ENCODE results near the gene SVIL. TPM values are rescaled to one million over a fixed set of nuclear protein-coding genes. Genes with fewer than 3 reads are reported as not detected.

SVIL gene
- total and polyA plus RNA-seq, 2 donors (not counting 1 experiment from before 2014, with no cell fraction given): 0.74 to 0.88 TPM

- ChIA-PET CTCF (no interaction called here), POLR2A (no interaction called here)
- TF ChIP-seq CTCF (IDR thresholded peaks at IDR 0.05): no peak
- TF ChIP-seq EZH2 (IDR thresholded peaks at IDR 0.05; ENCODE audit: borderline replicate concordance, insufficient read depth, low read depth, low read length, poor library complexity, severe bottlenecking): no peak
- H3K27ac Mint-ChIP-seq: no peak overlapping the region
- ATAC-seq (ENCODE audit: low read depth) (no peak), DNase-seq (no peak)
- H3K27me3 Mint-ChIP-seq: no peaks in the 10 kb centered on the region
- Histone ChIP-seq H3K4me3 (ENCODE audit: control extremely low read depth in 1 of 5, extremely low read depth in 1 of 5, insufficient read depth in 1 of 5, low read depth in 2 of 5, low read length in 4 of 5) (no peak overlapping the region), H3K27me3 (replicated peaks in 1 of 4; ENCODE audit: control extremely low read depth in 1 of 4, control insufficient read depth in 3 of 4, insufficient read depth in 4 of 4, low read length in 3 of 4) (no peaks in the 10 kb centered on the region), H3K4me2 (replicated peaks; ENCODE audit: low read depth, low read length, poor library complexity, severe bottlenecking) (no peak overlapping the region), H3K36me3 (replicated peaks in 1 of 2; ENCODE audit: control extremely low read depth in 1 of 2, control insufficient read depth in 1 of 2, extremely low read depth in 1 of 2, insufficient read depth in 2 of 2, low read length in 1 of 2) (peaks cover 0 to 1% of the 10 kb centered on the region in 2 experiments), H2AFZ (ENCODE audit: insufficient read depth, low read depth, low read length, poor library complexity, severe bottlenecking) (no peak overlapping the region), H3K27ac (ENCODE audit: low read length in 2 of 2) (no peak overlapping the region), H4K20me1 (ENCODE audit: control insufficient read depth, insufficient read depth, low read length, poor library complexity, severe bottlenecking) (no peaks in the 10 kb centered on the region), H3K4me1 (ENCODE audit: control insufficient read depth in 2 of 2, insufficient read depth in 2 of 2, low read length in 2 of 2) (peaks cover 9 to 23% of the 10 kb centered on the region in 2 donors), H3K9me3 (ENCODE audit: control extremely low read depth in 1 of 3, control insufficient read depth in 2 of 3, insufficient read depth in 1 of 3, low read length in 2 of 3) (no peaks in the 10 kb centered on the region), H3K9ac (ENCODE audit: low read length) (no peak overlapping the region), H3K79me2 (ENCODE audit: control insufficient read depth, insufficient read depth, low read length) (no peaks in the 10 kb centered on the region)
- peaks cover 16% of the 10 kb centered on the region for H3K4me1 Mint-ChIP-seq
- H3K9me3 Mint-ChIP-seq (ENCODE audit: insufficient read depth): no peaks in the 10 kb centered on the region
- WGBS (ENCODE audit: insufficient coverage): 65% methylated on average over 7 of the region's 8 CpGs
- intact Hi-C loops (cut with micrococcal nuclease): no loop called here
- no peak overlapping the region for H3K4me3 Mint-ChIP-seq
Measured at GRCh38 chr10:29646238-29646902, 11.6 kb upstream of the SVIL start.

GRCh38 chr10:29643771-29644501, 9.2 kb upstream of the SVIL start:
- ChIA-PET CTCF (no interaction called here), POLR2A (no interaction called here)
- no peak overlapping the region for H3K27ac ChIP-seq (ENCODE audit: low read length in 2 of 2)
- no peaks in the 10 kb centered on the region for H3K79me2 ChIP-seq (ENCODE audit: control insufficient read depth, insufficient read depth, low read length)
- H3K4me3 ChIP-seq (ENCODE audit: control extremely low read depth in 1 of 5, extremely low read depth in 1 of 5, insufficient read depth in 1 of 5, low read depth in 2 of 5, low read length in 4 of 5): no peak overlapping the region
- H3K4me1 ChIP-seq (ENCODE audit: control insufficient read depth in 2 of 2, insufficient read depth in 2 of 2, low read length in 2 of 2): peaks cover 9 to 23% of the 10 kb centered on the region in 2 donors
- no peak overlapping the region for H2AFZ ChIP-seq (ENCODE audit: insufficient read depth, low read depth, low read length, poor library complexity, severe bottlenecking)
- H3K36me3 ChIP-seq (replicated peaks in 1 of 2; ENCODE audit: control extremely low read depth in 1 of 2, control insufficient read depth in 1 of 2, extremely low read depth in 1 of 2, insufficient read depth in 2 of 2, low read length in 1 of 2): no peaks in the 10 kb centered on the region
- no peaks in the 10 kb centered on the region for H3K9me3 ChIP-seq (ENCODE audit: control extremely low read depth in 1 of 3, control insufficient read depth in 2 of 3, insufficient read depth in 1 of 3, low read length in 2 of 3)
- Mint-ChIP-seq H3K27me3 (no peaks in the 10 kb centered on the region), H3K4me1 (peaks cover 16% of the 10 kb centered on the region), H3K4me3 (no peak overlapping the region), H3K9me3 (ENCODE audit: insufficient read depth) (no peaks in the 10 kb centered on the region), H3K27ac (no peak overlapping the region)
- 82% methylated on average over 11 of the region's 12 CpGs for WGBS (ENCODE audit: insufficient coverage)
- ATAC-seq (ENCODE audit: low read depth) (no peak), DNase-seq (no peak)
- no peaks in the 10 kb centered on the region for H3K27me3 ChIP-seq (replicated peaks in 1 of 4; ENCODE audit: control extremely low read depth in 1 of 4, control insufficient read depth in 3 of 4, insufficient read depth in 4 of 4, low read length in 3 of 4)
- no peak for TF ChIP-seq CTCF (IDR thresholded peaks at IDR 0.05)
- TF ChIP-seq EZH2 (IDR thresholded peaks at IDR 0.05; ENCODE audit: borderline replicate concordance, insufficient read depth, low read depth, low read length, poor library complexity, severe bottlenecking): no peak
- H4K20me1 ChIP-seq (ENCODE audit: control insufficient read depth, insufficient read depth, low read length, poor library complexity, severe bottlenecking): no peaks in the 10 kb centered on the region
- H3K9ac ChIP-seq (ENCODE audit: low read length): no peak overlapping the region
- intact Hi-C loops (cut with micrococcal nuclease): no loop called here
- H3K4me2 ChIP-seq (replicated peaks; ENCODE audit: low read depth, low read length, poor library complexity, severe bottlenecking): no peak overlapping the region
